Upper lobe of right lung (tissue), 1 donor: ENCODE results near the gene NELFB. TPM values are rescaled to one million over a fixed set of nuclear protein-coding genes. Genes with fewer than 3 reads are reported as not detected.

Experiments
- ATAC-seq: fragments of 200-7000 bp; cut with Tn5 transposase; one replicate; pipeline ENCODE4 v1.9.1; 2020; ENCODE audit warnings: mild to moderate bottlenecking, moderate library complexity
- DNase-seq: peaks from one replicate; pipeline ENCODE4 v3.0.0-alpha.2; 2020
- H3K27ac ChIP-seq: fragments of 200-600 bp; one replicate; pipeline ENCODE4 v1.8.0; 2022
- H3K27me3 ChIP-seq: fragments of 200-600 bp; one replicate; pipeline ENCODE4 v1.8.0; 2022; ENCODE audit warnings: mild to moderate bottlenecking
- H3K36me3 ChIP-seq: fragments of 200-600 bp; one replicate; pipeline ENCODE4 v1.8.0; 2022
- H3K4me1 ChIP-seq: fragments of 200-600 bp; one replicate; pipeline ENCODE4 v1.8.0; 2022
- H3K4me3 ChIP-seq: fragments of 200-600 bp; one replicate; pipeline ENCODE4 v1.8.0; 2022; ENCODE audit warnings: mild to moderate bottlenecking
- H3K9me3 ChIP-seq: fragments of 200-600 bp; one replicate; pipeline ENCODE4 v1.8.0; 2022
- intact Hi-C: fragments of 100-400 bp; cut with DNase I; formaldehyde crosslinking; loops from one replicate; pipeline ENCODE4 v1.11.0; 2022
- total RNA-seq: library from RNA; stranded (reverse); fragmentation: NEBNext Ultra II Directional; extraction: Animal tissue kit (Norgen Biotek cat#: 25700); gene quantifications from one replicate; pipeline ENCODE4 v1.2.1, GENCODE V29; 2021
- TF ChIP-seq, protein P1 (sequence below): fragments of 200-600 bp; IDR thresholded peaks from one replicate; pipeline ENCODE4 v1.8.0; 2022; ENCODE audit warnings: antibody characterized with exemption
- donor health status: DM: no; HTN: yes; CAD: no; lungs with severe emphysema.

NELFB gene
- total RNA-seq, 1 donor from 2014 or later, result 47.2 TPM

DNA sequence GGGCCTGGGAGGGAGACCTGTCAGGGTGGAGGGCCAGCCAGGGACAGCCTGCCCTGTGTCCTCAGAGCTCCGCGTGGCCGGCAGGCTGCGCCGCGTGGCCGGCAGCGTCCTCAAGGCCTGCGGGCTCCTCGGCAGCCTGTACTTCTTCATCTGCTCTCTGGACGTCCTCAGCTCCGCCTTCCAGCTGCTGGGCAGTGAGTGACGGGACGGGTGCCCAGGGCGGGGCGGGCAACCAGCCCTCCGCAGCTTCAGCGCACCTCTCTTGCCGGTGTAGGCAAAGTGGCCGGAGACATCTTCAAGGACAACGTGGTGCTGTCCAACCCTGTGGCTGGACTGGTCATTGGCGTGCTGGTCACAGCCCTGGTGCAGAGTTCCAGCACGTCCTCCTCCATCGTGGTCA is 22.6 kb upstream of the NELFB start:
- DNase-seq (no peak), ATAC-seq (no peak)
- H3K27ac ChIP-seq, result no peak overlapping the region
- intact Hi-C loops, result no loop called here
- H3K36me3 ChIP-seq, result no peaks in the 10 kb centered on the region
- peaks cover 9% of the 10 kb centered on the region for H3K4me1 ChIP-seq
- TF ChIP-seq, protein P1, sequence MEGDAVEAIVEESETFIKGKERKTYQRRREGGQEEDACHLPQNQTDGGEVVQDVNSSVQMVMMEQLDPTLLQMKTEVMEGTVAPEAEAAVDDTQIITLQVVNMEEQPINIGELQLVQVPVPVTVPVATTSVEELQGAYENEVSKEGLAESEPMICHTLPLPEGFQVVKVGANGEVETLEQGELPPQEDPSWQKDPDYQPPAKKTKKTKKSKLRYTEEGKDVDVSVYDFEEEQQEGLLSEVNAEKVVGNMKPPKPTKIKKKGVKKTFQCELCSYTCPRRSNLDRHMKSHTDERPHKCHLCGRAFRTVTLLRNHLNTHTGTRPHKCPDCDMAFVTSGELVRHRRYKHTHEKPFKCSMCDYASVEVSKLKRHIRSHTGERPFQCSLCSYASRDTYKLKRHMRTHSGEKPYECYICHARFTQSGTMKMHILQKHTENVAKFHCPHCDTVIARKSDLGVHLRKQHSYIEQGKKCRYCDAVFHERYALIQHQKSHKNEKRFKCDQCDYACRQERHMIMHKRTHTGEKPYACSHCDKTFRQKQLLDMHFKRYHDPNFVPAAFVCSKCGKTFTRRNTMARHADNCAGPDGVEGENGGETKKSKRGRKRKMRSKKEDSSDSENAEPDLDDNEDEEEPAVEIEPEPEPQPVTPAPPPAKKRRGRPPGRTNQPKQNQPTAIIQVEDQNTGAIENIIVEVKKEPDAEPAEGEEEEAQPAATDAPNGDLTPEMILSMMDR, result no peak
- no peak overlapping the region for H3K4me3 ChIP-seq
- H3K9me3 ChIP-seq, result no peaks in the 10 kb centered on the region
- H3K27me3 ChIP-seq, result peaks cover 59% of the 10 kb centered on the region

DNA sequence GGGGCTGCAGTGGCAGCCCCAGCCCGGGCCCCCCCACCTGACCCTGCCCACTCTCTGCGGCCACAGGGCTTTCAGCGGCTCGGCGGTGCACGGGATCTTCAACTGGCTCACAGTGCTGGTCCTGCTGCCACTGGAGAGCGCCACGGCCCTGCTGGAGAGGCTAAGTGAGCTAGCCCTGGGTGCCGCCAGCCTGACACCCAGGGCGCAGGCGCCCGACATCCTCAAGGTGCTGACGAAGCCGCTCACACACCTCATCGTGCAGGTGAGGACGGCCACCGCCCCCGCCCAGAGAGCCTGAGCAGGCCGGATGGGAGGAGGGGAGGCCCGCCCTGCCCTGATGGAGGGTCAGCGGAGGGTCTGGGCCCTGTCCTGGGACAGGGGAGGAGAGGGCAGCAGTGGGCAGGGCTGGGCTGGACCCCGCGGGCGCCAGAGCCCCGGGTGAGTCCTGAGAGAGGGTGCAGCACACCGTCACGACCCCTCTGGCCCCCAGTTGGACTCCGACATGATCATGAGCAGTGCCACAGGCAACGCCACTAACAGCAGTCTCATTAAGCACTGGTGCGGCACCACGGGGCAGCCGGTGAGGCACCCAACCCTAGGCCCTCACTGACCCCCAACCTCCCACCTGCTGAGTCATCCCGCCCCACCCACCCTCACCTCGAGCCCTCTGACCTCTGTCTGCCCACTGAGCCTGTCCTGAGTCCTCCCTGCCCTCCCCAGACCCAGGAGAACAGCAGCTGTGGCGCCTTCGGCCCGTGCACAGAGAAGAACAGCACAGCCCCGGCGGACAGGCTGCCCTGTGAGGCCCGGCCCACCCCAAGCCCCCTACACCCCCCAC is 21.8 kb upstream of the NELFB start:
- Histone ChIP-seq H3K9me3 (no peaks in the 10 kb centered on the region), H3K4me3 (no peak overlapping the region), H3K36me3 (no peaks in the 10 kb centered on the region), H3K4me1 (peaks cover 9% of the 10 kb centered on the region), H3K27me3 (peaks cover 55% of the 10 kb centered on the region), H3K27ac (no peak overlapping the region)
- ATAC-seq (no peak), DNase-seq (no peak)
- TF ChIP-seq, protein P1, result no peak
- intact Hi-C loops, result no loop called here

DNA sequence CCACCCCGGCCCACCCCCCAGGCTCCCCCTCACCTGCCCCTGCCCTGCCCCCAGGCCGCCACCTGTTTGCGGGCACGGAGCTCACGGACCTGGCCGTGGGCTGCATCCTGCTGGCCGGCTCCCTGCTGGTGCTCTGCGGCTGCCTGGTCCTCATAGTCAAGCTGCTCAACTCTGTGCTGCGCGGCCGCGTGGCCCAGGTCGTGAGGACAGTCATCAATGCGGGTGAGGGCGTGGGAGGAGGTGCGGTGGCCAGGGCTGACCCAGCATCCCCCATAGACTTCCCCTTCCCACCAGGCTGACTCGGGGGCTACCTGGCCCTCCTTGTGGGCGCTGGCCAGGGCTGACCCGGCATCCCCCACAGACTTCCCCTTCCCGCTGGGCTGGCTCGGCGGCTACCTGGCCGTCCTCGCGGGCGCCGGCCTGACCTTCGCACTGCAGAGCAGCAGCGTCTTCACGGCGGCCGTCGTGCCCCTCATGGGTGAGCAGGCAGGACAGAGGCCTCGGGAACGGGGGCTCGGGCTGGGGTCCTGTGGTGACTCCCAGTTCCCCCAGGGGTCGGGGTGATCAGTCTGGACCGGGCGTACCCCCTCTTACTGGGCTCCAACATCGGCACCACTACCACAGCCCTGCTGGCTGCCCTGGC is 21.0 kb upstream of the NELFB start:
- intact Hi-C loops, result no loop called here

DNA sequence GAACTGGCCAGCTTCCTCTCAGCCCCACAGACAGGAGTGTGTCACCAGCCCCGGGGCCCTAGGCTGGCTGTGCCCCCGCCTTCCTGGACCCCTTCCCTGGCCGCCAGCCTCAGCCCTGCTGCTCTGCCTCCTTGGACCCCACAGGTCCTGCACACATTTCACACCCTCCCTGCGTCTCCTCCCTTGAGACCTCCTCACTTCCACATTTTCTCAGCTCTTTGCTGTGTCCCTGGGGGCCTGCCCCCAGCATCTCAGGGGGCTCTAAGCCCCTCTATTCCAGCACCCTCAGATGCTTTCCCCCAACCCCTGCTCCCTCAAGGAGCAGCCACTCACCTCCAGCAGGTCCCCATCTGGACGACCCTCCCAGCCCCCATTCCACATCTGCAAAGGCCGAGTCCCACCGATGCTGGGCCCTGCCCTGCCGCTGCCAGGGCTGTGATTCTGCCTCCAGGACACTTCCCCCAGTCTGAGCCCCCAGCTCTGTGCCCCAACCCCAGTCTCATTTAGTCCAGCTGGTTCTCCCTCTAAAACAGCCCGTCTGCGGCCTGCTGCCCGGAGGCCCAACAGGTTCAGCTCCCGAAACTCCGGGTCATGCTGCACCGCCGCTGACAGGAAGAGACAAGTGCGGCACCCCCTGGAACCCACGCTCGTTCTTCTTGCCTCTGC is 20.2 kb upstream of the NELFB start:
- no peak for DNase-seq
- TF ChIP-seq, protein P1, result no peak

More for the DNA sequence above, 21.0 kb upstream of the NELFB start:
- DNase-seq (no peak), ATAC-seq (no peak)
- Histone ChIP-seq H3K27ac (no peak overlapping the region), H3K9me3 (no peaks in the 10 kb centered on the region), H3K36me3 (no peaks in the 10 kb centered on the region), H3K4me3 (no peak overlapping the region), H3K4me1 (peaks cover 15% of the 10 kb centered on the region), H3K27me3 (peaks cover 47% of the 10 kb centered on the region)
- TF ChIP-seq, protein P1, result no peak

DNA sequence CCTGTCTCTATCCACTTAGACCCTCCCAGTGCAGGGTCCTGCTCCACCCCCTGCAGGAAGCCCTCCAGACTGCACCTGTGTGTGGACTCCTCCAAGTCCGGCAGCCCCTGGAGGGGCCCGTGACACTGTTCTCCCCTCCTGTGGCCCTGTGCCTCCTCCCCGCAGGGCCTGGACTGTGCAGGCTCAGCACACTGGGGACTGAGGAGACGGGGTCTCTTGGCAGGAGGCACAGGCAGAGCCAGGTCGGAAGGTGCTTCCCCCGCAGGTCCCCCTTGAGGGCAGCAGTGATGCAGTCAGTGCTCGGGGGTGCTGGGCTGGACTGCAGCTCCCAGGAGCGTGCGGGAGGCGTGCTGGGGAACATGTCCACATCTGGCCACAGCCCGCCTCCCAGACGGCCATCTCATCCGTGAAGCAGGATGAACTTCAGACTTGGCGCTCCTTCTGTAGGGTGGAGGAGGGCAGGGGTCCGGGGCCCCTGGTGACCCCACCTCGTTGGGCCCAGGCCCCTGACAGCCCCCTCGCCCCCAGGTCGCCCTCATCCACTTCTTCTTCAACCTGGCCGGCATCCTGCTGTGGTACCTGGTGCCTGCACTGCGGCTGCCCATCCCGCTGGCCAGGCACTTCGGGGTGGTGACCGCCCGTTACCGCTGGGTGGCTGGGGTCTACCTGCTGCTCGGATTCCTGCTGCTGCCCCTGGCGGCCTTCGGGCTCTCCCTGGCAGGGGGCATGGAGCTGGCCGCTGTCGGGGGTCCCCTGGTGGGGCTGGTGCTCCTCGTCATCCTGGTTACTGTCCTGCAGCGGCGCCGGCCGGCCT is 19.5 kb upstream of the NELFB start:
- no peak overlapping the region for H3K4me3 ChIP-seq
- no peaks in the 10 kb centered on the region for H3K9me3 ChIP-seq
- peaks cover 34% of the 10 kb centered on the region for H3K27me3 ChIP-seq
- H3K27ac ChIP-seq, result no peak overlapping the region
- DNase-seq (no peak), ATAC-seq (no peak)
- TF ChIP-seq, protein P1, result no peak
- peaks cover 24% of the 10 kb centered on the region for H3K4me1 ChIP-seq
- intact Hi-C loops, result no loop called here
- no peaks in the 10 kb centered on the region for H3K36me3 ChIP-seq

More for the DNA sequence above, 20.2 kb upstream of the NELFB start:
- Histone ChIP-seq H3K27ac (no peak overlapping the region), H3K4me3 (no peak overlapping the region), H3K4me1 (peaks cover 22% of the 10 kb centered on the region), H3K9me3 (no peaks in the 10 kb centered on the region), H3K27me3 (peaks cover 40% of the 10 kb centered on the region), H3K36me3 (no peaks in the 10 kb centered on the region)
- intact Hi-C loops, result no loop called here
- ATAC-seq, result no peak
